Uterus (tissue), 4 donors: ENCODE measurements around the gene SLX4IP. TPM values are rescaled to one million over a fixed set of nuclear protein-coding genes. Genes with fewer than 3 reads are reported as not detected.
A peak's percentile ranks its signal among the peaks of the same experiment; 100 is the strongest.

Source experiments
- DNase-seq, 2 donors: peaks; one replicate each; pipeline ENCODE4 v3.0.0-alpha.2; 2019 to 2020
- H3K27ac ChIP-seq, 2 donors: fragments of 200-600 bp; sonication (generic); 1 replicate in 1 of 2; 2 replicates in 1 of 2; pipeline ENCODE4 v1.5.1; 2016 to 2018
- H3K27me3 ChIP-seq, 2 donors: fragments of 200-600 bp; sonication (generic); one replicate each; pipeline ENCODE4 v1.5.1; 2018 to 2019; ENCODE audit warnings: control low read depth in 1 of 2
- H3K36me3 ChIP-seq, 2 donors: fragments of 200-600 bp; sonication (generic); one replicate each; pipeline ENCODE4 v1.5.1; 2019; ENCODE audit warnings: control low read depth in 1 of 2
- H3K4me1 ChIP-seq, 2 donors: fragments of 200-600 bp; sonication (generic); one replicate each; pipeline ENCODE4 v1.5.1; 2018 to 2019; ENCODE audit warnings: control low read depth in 1 of 2
- H3K4me3 ChIP-seq, 2 donors: fragments of 200-600 bp; sonication (generic); 1 replicate in 1 of 2; 2 replicates in 1 of 2; pipeline ENCODE4 v1.5.1; 2018 to 2019; ENCODE audit warnings: mild to moderate bottlenecking in 1 of 2
- H3K9me3 ChIP-seq, 2 donors: fragments of 200-600 bp; sonication (generic); one replicate each; pipeline ENCODE4 v1.5.1; 2019; ENCODE audit warnings: control low read depth in 1 of 2
- CTCF ChIP-seq, 4 experiments: fragments of 200-600 bp in 2 of 4; fragments of 450-650 bp in 2 of 4; sonication (generic) in 2 of 4; IDR thresholded peaks; one replicate each; pipeline ENCODE4 v1.5.1; 2016 to 2019; ENCODE audit warnings: antibody characterized with exemption in 4 of 4, mild to moderate bottlenecking in 2 of 4, moderate library complexity in 1 of 4
- POLR2A ChIP-seq, 2 donors: fragments of 450-650 bp; IDR thresholded peaks; one replicate each; pipeline ENCODE4 v1.6.1; 2016; ENCODE audit warnings: antibody characterized with exemption in 2 of 2, mild to moderate bottlenecking in 1 of 2, moderate library complexity in 1 of 2
- intact Hi-C: fragments of 100-400 bp; cut with DNase I; formaldehyde crosslinking; loops from one replicate; pipeline ENCODE4 v1.15.1; 2023; ENCODE audit warnings: low total_unique reads
- total RNA-seq, 4 donors: library from RNA; depleted of rRNA in 3 of 4; stranded (reverse); fragments of >200 nt in 3 of 4; gene quantifications; one replicate each; pipeline versions ENCODE4 v1.1.0 to v1.2.4, GENCODE V29; 2014 to 2023
- donor health status: DM: yes; HTN: yes; CAD: no.

Gene SLX4IP
- total RNA-seq, 4 donors from 2014 or later, result 0.51 to 7.1 (median 2.0) TPM

- no peaks in the 10 kb centered on the region for H3K27me3 ChIP-seq
- H3K4me3 ChIP-seq, result no peak overlapping the region
- intact Hi-C loops, result no loop called here
- peak overlapping the region in 1 of 2 donors; percentile 56 for H3K27ac ChIP-seq
- DNase-seq, result peak; percentile 66
- no peaks in the 10 kb centered on the region for H3K36me3 ChIP-seq
- TF ChIP-seq POLR2A (IDR thresholded peaks at IDR 0.05), result no peak
- peak; percentile 69 to 77 (median 73) for TF ChIP-seq CTCF (IDR thresholded peaks at IDR 0.05)
- H3K9me3 ChIP-seq, result no peaks in the 10 kb centered on the region
- H3K4me1 ChIP-seq, result no peaks in the 10 kb centered on the region
Observed at GRCh38 chr20:10553326-10553984, 118.3 kb downstream of the SLX4IP start.

GRCh38 chr20:10554285-10554684 is 119.2 kb downstream of the SLX4IP start:
- TF ChIP-seq POLR2A (IDR thresholded peaks at IDR 0.05), result no peak
- intact Hi-C loops, result no loop called here
- Histone ChIP-seq H3K36me3 (no peaks in the 10 kb centered on the region), H3K27me3 (no peaks in the 10 kb centered on the region), H3K4me3 (no peak overlapping the region), H3K4me1 (no peaks in the 10 kb centered on the region), H3K9me3 (no peaks in the 10 kb centered on the region), H3K27ac (no peak overlapping the region)
- DNase-seq, result no peak

- peak overlapping the region in 1 of 2 donors; percentile 51 for H3K27ac ChIP-seq
Observed at GRCh38 chr20:10555393-10555792, 120.3 kb downstream of the SLX4IP start.

GRCh38 chr20:10555865-10556308 is 120.8 kb downstream of the SLX4IP start:
- TF ChIP-seq CTCF (IDR thresholded peaks at IDR 0.05) (no peak), POLR2A (IDR thresholded peaks at IDR 0.05) (no peak)
- intact Hi-C loops, result no loop called here
- no peaks in the 10 kb centered on the region for H3K9me3 ChIP-seq
- H3K27me3 ChIP-seq, result no peaks in the 10 kb centered on the region
- H3K27ac ChIP-seq, result peak overlapping the region in 1 of 2 donors; percentile 51
- no peaks in the 10 kb centered on the region for H3K36me3 ChIP-seq
- H3K4me3 ChIP-seq, result no peak overlapping the region
- no peak for DNase-seq
- no peaks in the 10 kb centered on the region for H3K4me1 ChIP-seq

More at GRCh38 chr20:10555393-10555792, 120.3 kb downstream of the SLX4IP start:
- intact Hi-C loops, result no loop called here
- Histone ChIP-seq H3K4me3 (no peak overlapping the region), H3K9me3 (no peaks in the 10 kb centered on the region), H3K36me3 (no peaks in the 10 kb centered on the region), H3K4me1 (no peaks in the 10 kb centered on the region), H3K27me3 (no peaks in the 10 kb centered on the region)
- TF ChIP-seq CTCF (IDR thresholded peaks at IDR 0.05) (no peak), POLR2A (IDR thresholded peaks at IDR 0.05) (no peak)
- no peak for DNase-seq

GRCh38 chr20:10556519-10557083 is 121.5 kb downstream of the SLX4IP start:
- no peaks in the 10 kb centered on the region for H3K36me3 ChIP-seq
- no peak for TF ChIP-seq CTCF (IDR thresholded peaks at IDR 0.05)
- no peak for TF ChIP-seq POLR2A (IDR thresholded peaks at IDR 0.05)
- H3K9me3 ChIP-seq, result no peaks in the 10 kb centered on the region
- H3K4me1 ChIP-seq, result no peaks in the 10 kb centered on the region
- intact Hi-C loops, result no loop called here
- no peak overlapping the region for H3K4me3 ChIP-seq
- H3K27me3 ChIP-seq, result no peaks in the 10 kb centered on the region
- DNase-seq, result no peak
- peak overlapping the region in 1 of 2 donors; percentile 51 for H3K27ac ChIP-seq
